Activated T-cell treated with anti-CD3 and anti-CD28 coated beads, Interleukin-2, amount 50 U/mL, for 24 hours (primary cell): Measurements from ENCODE around the gene CUL2.

Experiments used
- DNase-seq: peaks from one replicate; pipeline ENCODE4 v3.0.0-alpha.2; 2020
- H3K27ac Mint-ChIP-seq: 2 replicates; pipeline ENCODE4 v1.8.0; 2020; ENCODE audit warnings: mild to moderate bottlenecking, mixed read lengths
- H3K27me3 Mint-ChIP-seq: 2 replicates; pipeline ENCODE4 v1.8.0; 2020; ENCODE audit warnings: mixed read lengths
- H3K36me3 Mint-ChIP-seq: 2 replicates; pipeline ENCODE4 v1.8.0; 2020; ENCODE audit warnings: low read depth, mixed read lengths
- H3K4me1 Mint-ChIP-seq: 2 replicates; pipeline ENCODE4 v1.8.0; 2020; ENCODE audit warnings: low read depth, mixed read lengths
- H3K4me3 Mint-ChIP-seq: 2 replicates; pipeline ENCODE4 v1.8.0; 2020; ENCODE audit warnings: mild to moderate bottlenecking, moderate library complexity, mixed read lengths
- H3K9me3 Mint-ChIP-seq: 2 replicates; pipeline ENCODE4 v1.8.0; 2020; ENCODE audit warnings: mixed read lengths

Gene CUL2

GRCh38 chr10:35090162-35090954 lies at the start of gene CUL2:
Gene CUL2, minus strand, starts transcription at chr10:35090341. Its CDS starts 19,024 bp downstream, at chr10:35071317.
- H3K27me3 Mint-ChIP-seq, result no peaks in the 10 kb centered on the region

GRCh38 chr10:35136263-35136815 lies 46.2 kb upstream of the CUL2 start:
- H3K36me3 Mint-ChIP-seq, result peaks cover 7% of the 10 kb centered on the region
- peaks cover 41% of the 10 kb centered on the region for H3K4me1 Mint-ChIP-seq
- H3K4me3 Mint-ChIP-seq, result peak overlapping the region; percentile 48
- no peak for DNase-seq
- H3K9me3 Mint-ChIP-seq, result no peaks in the 10 kb centered on the region
- H3K27ac Mint-ChIP-seq, result peak overlapping the region; percentile 74
- no peaks in the 10 kb centered on the region for H3K27me3 Mint-ChIP-seq

More at GRCh38 chr10:35090162-35090954, at the start of gene CUL2:
- peaks cover 30% of the 10 kb centered on the region for H3K36me3 Mint-ChIP-seq
- peak within 1 kb of the TSS; percentile 96 for H3K27ac Mint-ChIP-seq
- peak; percentile 96 for DNase-seq
- peak within 1 kb of the TSS; percentile 93 for H3K4me3 Mint-ChIP-seq
- H3K4me1 Mint-ChIP-seq, result peaks cover 49% of the 10 kb centered on the region
- H3K9me3 Mint-ChIP-seq, result no peaks in the 10 kb centered on the region

GRCh38 chr10:35135861-35136260 lies 45.7 kb upstream of the CUL2 start:
- no peak for DNase-seq
- Mint-ChIP-seq H3K4me1 (peaks cover 46% of the 10 kb centered on the region), H3K4me3 (peak overlapping the region; percentile 48), H3K27me3 (no peaks in the 10 kb centered on the region), H3K27ac (peak overlapping the region; percentile 80), H3K9me3 (no peaks in the 10 kb centered on the region), H3K36me3 (peaks cover 9% of the 10 kb centered on the region)

GRCh38 chr10:35133586-35133985 lies 43.4 kb upstream of the CUL2 start:
- H3K36me3 Mint-ChIP-seq, result peaks cover 25% of the 10 kb centered on the region
- no peaks in the 10 kb centered on the region for H3K9me3 Mint-ChIP-seq
- H3K4me3 Mint-ChIP-seq, result peak overlapping the region; percentile 76
- no peak for DNase-seq
- H3K27me3 Mint-ChIP-seq, result no peaks in the 10 kb centered on the region
- peak overlapping the region; percentile 87 for H3K27ac Mint-ChIP-seq
- peaks cover 67% of the 10 kb centered on the region for H3K4me1 Mint-ChIP-seq

GRCh38 chr10:35132727-35133126 lies 42.6 kb upstream of the CUL2 start:
- DNase-seq, result no peak
- H3K27me3 Mint-ChIP-seq, result no peaks in the 10 kb centered on the region
- peaks cover 33% of the 10 kb centered on the region for H3K36me3 Mint-ChIP-seq
- H3K4me3 Mint-ChIP-seq, result peak overlapping the region; percentile 76
- H3K4me1 Mint-ChIP-seq, result peaks cover 70% of the 10 kb centered on the region
- peak overlapping the region; percentile 87 for H3K27ac Mint-ChIP-seq
- no peaks in the 10 kb centered on the region for H3K9me3 Mint-ChIP-seq

- DNase-seq, result no peak
- no peaks in the 10 kb centered on the region for H3K27me3 Mint-ChIP-seq
- H3K4me1 Mint-ChIP-seq, result peaks cover 65% of the 10 kb centered on the region
- peaks cover 40% of the 10 kb centered on the region for H3K36me3 Mint-ChIP-seq
- peak overlapping the region; percentile 76 for H3K4me3 Mint-ChIP-seq
- H3K9me3 Mint-ChIP-seq, result no peaks in the 10 kb centered on the region
- peak overlapping the region; percentile 65 for H3K27ac Mint-ChIP-seq
Observed at GRCh38 chr10:35130663-35131062, 40.5 kb upstream of the CUL2 start.

GRCh38 chr10:35129185-35129674 lies 39.1 kb upstream of the CUL2 start:
- peaks cover 40% of the 10 kb centered on the region for H3K36me3 Mint-ChIP-seq
- no peaks in the 10 kb centered on the region for H3K27me3 Mint-ChIP-seq
- H3K27ac Mint-ChIP-seq, result peak overlapping the region; percentile 97
- peak overlapping the region; percentile 92 for H3K4me3 Mint-ChIP-seq
- H3K4me1 Mint-ChIP-seq, result peaks cover 75% of the 10 kb centered on the region
- no peaks in the 10 kb centered on the region for H3K9me3 Mint-ChIP-seq
- DNase-seq, result no peak

- H3K36me3 Mint-ChIP-seq, result peaks cover 35% of the 10 kb centered on the region
- peak; percentile 79 for DNase-seq
- no peaks in the 10 kb centered on the region for H3K27me3 Mint-ChIP-seq
- no peaks in the 10 kb centered on the region for H3K9me3 Mint-ChIP-seq
- H3K4me1 Mint-ChIP-seq, result peaks cover 71% of the 10 kb centered on the region
- H3K4me3 Mint-ChIP-seq, result peak overlapping the region; percentile 92
- H3K27ac Mint-ChIP-seq, result peak overlapping the region; percentile 97
Observed at GRCh38 chr10:35127289-35127891, 37.2 kb upstream of the CUL2 start.

GRCh38 chr10:35126530-35127288 lies 36.6 kb upstream of the CUL2 start, which contains the start of gene CREM:
Gene CREM, plus strand, starts transcription at chr10:35126846. Its CDS starts 10,990 bp downstream, at chr10:35137836.
- peak within 1 kb of the TSS; percentile 97 for H3K27ac Mint-ChIP-seq
- DNase-seq, result peak; percentile 99
- H3K4me3 Mint-ChIP-seq, result peak within 1 kb of the TSS; percentile 92
- no peaks in the 10 kb centered on the region for H3K27me3 Mint-ChIP-seq
- H3K9me3 Mint-ChIP-seq, result no peaks in the 10 kb centered on the region
- peaks cover 64% of the 10 kb centered on the region for H3K4me1 Mint-ChIP-seq
- peaks cover 35% of the 10 kb centered on the region for H3K36me3 Mint-ChIP-seq

- no peak for DNase-seq
- peak overlapping the region; percentile 92 for H3K4me3 Mint-ChIP-seq
- H3K36me3 Mint-ChIP-seq, result peaks cover 35% of the 10 kb centered on the region
- no peaks in the 10 kb centered on the region for H3K27me3 Mint-ChIP-seq
- H3K4me1 Mint-ChIP-seq, result peaks cover 58% of the 10 kb centered on the region
- H3K9me3 Mint-ChIP-seq, result no peaks in the 10 kb centered on the region
- H3K27ac Mint-ChIP-seq, result peak overlapping the region; percentile 97
Observed at GRCh38 chr10:35126062-35126529, 36.0 kb upstream of the CUL2 start.

GRCh38 chr10:35124540-35124939 lies 34.4 kb upstream of the CUL2 start:
- Mint-ChIP-seq H3K9me3 (no peaks in the 10 kb centered on the region), H3K27me3 (no peaks in the 10 kb centered on the region), H3K27ac (peak overlapping the region; percentile 3), H3K4me1 (peaks cover 45% of the 10 kb centered on the region), H3K36me3 (peaks cover 24% of the 10 kb centered on the region), H3K4me3 (no peak overlapping the region)
- DNase-seq, result no peak

GRCh38 chr10:35119378-35119777 lies 29.2 kb upstream of the CUL2 start:
- DNase-seq, result no peak
- Mint-ChIP-seq H3K27ac (no peak overlapping the region), H3K4me3 (no peak overlapping the region), H3K36me3 (no peaks in the 10 kb centered on the region), H3K9me3 (no peaks in the 10 kb centered on the region), H3K27me3 (no peaks in the 10 kb centered on the region), H3K4me1 (peaks cover 13% of the 10 kb centered on the region)

- Mint-ChIP-seq H3K4me1 (no peaks in the 10 kb centered on the region), H3K9me3 (no peaks in the 10 kb centered on the region), H3K27ac (no peak overlapping the region), H3K36me3 (no peaks in the 10 kb centered on the region), H3K4me3 (no peak overlapping the region), H3K27me3 (peaks cover 3% of the 10 kb centered on the region)
- no peak for DNase-seq
Observed at GRCh38 chr10:35112571-35112970, 22.4 kb upstream of the CUL2 start.

- no peaks in the 10 kb centered on the region for H3K36me3 Mint-ChIP-seq
- H3K4me1 Mint-ChIP-seq, result no peaks in the 10 kb centered on the region
- H3K9me3 Mint-ChIP-seq, result no peaks in the 10 kb centered on the region
- H3K27me3 Mint-ChIP-seq, result peaks cover 1% of the 10 kb centered on the region
- no peak overlapping the region for H3K4me3 Mint-ChIP-seq
- DNase-seq, result no peak
- H3K27ac Mint-ChIP-seq, result no peak overlapping the region
Observed at GRCh38 chr10:35103882-35104281, 13.7 kb upstream of the CUL2 start.
